Testis (tissue), 2 donors: ENCODE measurements around the gene GLI2.

Experiments used
- CTCF ChIP-seq, 3 experiments: fragments of 450-650 bp in 2 of 3; fragments of 200-600 bp in 1 of 3; sonication (generic) in 1 of 3; IDR thresholded peaks; one replicate each; pipeline ENCODE4 v1.5.1; 2016 to 2019; ENCODE audit warnings: antibody characterized with exemption in 3 of 3, mild to moderate bottlenecking in 2 of 3, moderate library complexity in 1 of 3
- POLR2A ChIP-seq: fragments of 450-650 bp; IDR thresholded peaks from one replicate; pipeline ENCODE4 v1.6.1; 2017; ENCODE audit warnings: antibody characterized with exemption, mild to moderate bottlenecking, moderate library complexity

- TF ChIP-seq CTCF (IDR thresholded peaks at IDR 0.05): no peak
- TF ChIP-seq POLR2A: no peak
These were observed 577 bp upstream of the GLI2 start for GRCh38 chr2:120734930-120735651.
